HG03565 (cell line): Measurements from ENCODE around the gene TMCC1.
"Not testable (repeated sequence)": the region's sequence is repeated elsewhere in the genome, so short reads cannot be mapped to it uniquely, and the experiment has no call there.

Experiments
- ATAC-seq: cut with Tn5 transposase; IDR thresholded peaks from one replicate; pipeline ENCODE4 v1.9.1; 2021; ENCODE audit warnings: mild to moderate bottlenecking, moderate library complexity; ENCODE audit not compliant: unreplicated experiment

Gene TMCC1

DNA sequence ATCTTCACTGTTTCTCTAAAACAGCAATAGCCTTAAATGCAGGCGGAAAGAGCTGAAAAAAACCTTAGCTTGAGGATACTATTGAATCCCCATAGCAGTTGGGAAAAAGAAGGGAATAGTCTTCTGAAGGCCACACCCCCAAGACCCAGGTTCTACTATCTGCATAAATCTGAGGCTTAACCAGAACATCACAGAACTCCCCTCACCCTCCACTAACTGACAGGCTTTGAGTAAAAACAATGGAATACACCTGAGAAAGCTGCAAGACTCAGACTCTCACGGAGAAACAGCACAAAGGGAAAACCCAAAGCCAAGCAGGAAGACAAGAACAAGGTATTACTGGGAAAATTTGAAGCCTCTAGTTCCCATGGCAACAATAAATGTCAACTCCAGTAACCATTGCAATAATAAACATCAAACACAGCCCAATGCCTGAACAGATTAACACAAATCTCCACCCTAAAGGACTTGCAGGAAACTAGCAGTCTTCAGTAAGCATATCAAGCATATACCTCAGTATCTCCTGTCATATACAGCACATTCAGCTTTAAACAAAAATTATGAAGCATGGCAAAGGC lies 56.4 kb downstream of the TMCC1 start:
- no peak for ATAC-seq

DNA sequence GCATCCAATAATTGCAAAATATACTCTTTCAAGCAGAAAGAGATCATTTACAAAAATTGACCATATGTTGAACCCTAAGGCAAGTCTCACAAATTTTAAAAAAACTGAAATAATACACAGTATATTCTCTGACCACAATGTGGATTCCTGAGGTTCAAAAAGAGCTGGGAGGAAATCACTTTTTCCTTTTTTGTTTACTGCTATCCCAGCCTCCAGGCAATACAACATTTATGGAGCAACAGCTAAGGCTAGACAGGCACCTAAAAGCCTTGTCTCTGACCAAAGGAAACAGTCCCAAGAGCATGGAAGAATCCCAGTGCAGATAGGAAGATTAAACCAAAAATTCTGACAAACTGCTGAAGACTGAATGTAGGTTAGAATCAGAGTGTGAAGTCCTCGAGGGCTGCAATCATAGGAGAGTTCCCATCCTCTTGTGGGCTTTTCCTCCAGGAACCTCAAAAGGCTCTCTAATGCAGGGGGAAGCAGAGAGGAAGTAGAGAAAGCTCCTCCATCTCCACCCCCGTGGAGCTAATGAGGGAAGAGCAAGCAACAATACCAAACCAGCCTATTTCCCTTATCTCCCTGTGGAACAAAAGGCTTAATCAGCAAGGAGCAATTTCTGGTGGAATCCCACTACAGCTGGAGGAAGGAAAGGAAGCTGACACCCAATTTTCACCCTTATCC lies 57.0 kb downstream of the TMCC1 start:
- ATAC-seq: no peak

DNA sequence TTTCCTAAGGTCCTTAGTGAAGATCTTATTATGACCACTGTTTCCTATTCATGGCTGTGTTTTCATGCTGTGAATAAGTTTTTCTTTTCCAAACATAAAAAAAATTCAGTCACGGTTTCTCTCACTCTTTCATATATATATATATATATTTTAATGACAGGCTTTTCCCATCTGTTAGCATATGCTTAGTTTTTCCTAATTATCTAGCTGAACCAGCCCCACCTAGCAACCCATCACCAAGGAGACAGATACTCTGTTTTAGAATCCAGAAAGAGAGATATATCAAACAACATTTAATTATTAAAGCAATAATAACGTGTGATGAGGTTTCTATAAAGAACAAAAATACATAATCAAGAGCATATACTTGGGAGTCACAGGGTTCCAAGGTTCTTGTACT lies 58.3 kb downstream of the TMCC1 start:
- ATAC-seq: no peak

DNA sequence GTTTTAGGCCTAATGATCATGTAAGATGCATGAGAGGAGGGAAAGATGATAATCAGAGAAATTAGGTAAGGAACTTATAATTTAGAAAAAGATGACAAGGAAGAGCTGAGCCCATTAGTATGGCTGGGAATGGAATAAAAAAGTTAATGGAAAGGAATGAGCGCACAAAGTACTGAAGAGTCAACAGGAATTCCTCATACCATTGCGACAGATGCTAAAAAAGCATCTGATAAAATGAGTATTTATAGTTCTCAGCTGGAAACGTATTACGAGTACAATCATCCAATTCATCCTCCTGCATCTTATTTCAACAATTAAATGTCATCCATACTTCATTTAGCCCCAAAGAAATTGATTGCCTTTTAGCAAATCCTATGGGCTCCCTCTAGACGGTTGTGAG lies 58.9 kb downstream of the TMCC1 start:
- no peak for ATAC-seq

DNA sequence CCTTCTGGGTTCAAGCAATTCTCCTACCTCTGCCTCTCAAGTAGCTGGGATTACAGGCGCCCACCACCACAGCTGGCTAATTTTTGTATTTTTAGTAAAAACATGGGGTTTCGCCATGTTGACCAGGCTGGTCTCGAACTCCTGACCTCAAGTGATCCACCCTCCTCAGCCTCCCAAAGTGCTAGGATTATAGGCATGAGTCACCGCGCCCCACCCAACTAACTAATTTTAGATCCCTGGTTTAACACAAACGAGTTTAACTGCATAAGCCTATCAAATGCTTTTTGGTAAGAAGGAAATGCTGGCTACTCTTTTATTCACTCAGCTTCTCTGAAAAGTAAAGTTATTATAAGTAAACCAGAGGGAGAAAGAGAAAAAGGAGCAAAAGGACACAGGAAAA lies 61.6 kb downstream of the TMCC1 start:
- not testable (repeated sequence) for ATAC-seq

DNA sequence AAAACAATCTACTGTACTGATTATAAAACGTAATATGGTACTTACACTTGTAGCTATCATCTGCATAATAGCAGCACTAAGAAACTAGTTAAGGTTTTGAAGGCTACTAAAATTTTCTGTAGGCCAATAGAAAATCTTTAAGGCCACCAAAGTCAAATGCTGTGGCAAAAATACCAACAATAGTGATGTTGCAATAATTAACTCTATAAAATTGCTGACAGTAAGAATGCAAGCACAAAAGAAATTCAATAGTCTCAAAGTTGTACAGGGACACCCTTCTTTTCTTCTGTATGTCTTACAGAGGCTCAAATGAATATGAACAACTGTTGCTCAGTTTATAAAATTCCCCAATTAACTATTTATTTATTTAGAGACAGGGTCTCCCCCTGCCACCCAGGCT lies 62.0 kb downstream of the TMCC1 start:
- no peak for ATAC-seq

DNA sequence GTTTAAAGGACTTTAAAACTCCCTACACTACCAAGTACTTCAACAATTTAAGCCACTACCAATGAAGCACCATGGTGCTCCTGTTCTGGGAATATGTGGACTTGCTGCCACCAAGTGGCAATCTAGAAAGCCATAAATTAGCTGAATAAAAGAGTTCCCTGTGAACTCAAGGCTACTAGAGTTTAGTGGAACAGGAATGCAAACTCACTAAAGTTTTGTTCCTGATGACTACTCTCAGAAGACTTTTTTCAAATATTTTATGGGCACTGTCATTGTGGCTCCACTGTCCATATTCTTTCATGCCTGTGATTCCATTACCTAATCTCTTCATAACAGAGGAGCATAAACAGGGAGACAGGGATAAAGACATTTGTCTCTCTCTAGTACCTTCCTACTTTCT lies 63.9 kb downstream of the TMCC1 start:
- no peak for ATAC-seq

DNA sequence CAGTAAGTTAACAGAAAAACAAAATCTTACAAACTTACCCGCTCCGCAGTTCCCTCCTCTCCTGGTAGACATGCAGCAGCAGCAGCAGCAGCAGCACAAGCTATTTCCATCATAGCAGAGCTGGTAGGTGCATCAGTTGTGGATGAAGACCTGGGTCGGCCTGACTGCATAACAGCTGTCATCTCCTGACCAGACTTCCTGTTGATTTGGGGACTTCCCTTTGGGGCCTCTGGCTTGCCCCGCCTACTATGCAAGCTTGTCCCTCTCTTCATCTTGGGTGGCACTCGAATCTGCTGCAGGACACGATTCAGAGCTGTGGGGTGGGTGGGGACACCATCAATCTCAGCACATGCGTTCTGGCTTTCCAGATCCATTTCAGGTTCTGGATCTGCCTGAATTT lies 65.7 kb downstream of the TMCC1 start:
- peak; percentile 86 for ATAC-seq

DNA sequence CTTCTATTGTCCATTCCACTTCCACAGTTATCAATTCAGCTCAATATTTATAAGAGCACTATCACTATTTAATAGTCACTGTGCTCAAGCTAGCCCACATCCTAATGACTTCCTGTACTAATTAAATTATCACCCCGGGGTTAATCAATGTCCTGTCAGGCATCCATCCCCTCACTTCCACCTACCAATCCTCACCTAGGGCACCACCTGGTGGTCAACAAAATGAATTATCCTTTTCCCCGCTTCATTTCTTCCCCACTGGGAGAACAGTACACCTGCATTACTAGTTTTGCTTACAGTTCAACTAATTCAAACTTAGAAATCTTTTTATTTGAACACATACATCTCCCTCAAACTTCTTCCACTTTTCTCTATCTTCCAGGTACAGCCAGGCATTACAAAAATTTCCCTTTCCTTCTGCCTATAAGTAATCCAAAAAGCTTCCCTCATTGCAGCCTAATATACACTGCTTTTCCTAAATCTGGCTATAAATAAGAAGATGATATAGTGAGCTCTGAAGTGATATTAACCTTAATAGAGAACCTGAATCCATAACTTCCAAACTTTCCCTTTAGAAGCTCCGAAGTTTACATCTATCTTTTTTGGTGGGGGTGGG lies 68.5 kb downstream of the TMCC1 start:
- no peak for ATAC-seq

DNA sequence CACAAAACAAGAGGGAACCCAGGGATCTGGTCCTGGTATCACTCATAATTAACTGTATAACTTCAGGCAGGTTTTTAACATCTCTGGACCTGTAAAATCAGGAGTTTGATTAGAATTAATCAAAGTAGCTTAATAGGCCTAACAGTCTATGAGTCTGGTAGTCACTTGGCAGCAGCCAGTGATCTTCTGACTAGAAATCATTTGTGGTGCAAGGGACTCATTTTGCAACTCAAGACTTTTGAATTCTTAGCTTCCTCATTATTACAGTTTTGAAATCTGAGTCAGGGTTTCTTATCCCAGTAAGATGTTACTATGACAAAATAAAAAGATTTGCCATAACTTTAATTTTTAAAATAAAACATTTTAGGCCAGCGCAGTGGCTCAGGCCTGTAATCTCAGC lies 70.8 kb downstream of the TMCC1 start:
- ATAC-seq: no peak

DNA sequence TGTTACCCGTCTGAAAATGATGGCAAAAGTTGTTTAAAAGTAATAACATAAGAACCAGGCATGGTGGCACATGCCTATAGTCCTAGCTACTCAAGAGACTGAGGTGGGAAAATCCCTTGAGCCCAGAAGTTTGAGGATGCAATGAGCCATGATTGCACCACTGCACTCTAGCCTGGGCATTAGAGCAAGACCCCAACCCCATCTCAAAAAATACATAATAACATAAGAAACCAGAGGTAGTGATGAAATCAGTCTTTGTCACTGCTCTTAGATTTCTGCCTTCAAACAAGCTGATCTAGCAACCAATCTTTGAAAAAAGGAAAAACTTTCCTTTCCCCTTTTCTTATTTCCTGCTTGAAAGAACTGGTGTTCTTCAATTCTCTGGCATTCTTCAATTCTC lies 71.3 kb downstream of the TMCC1 start:
- ATAC-seq: no peak

DNA sequence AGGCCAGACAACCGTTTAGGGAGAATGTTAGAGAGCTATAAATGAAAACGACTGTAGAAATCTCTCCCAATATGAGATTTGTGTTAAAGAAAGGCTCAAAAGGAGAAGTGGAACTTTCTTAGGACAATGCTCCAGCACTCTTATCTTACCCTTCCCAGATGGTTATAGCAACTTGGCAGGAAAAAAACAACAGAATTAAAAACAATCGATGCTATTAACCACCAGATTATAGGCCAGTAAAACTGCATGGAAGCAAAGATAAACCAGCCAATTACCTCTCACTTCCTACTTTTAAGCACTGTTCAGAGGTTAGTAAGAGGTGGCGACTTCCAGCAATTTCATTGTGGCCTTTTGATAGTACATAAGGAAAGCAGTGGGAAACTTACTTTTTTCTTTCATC lies 72.9 kb downstream of the TMCC1 start:
- no peak for ATAC-seq

DNA sequence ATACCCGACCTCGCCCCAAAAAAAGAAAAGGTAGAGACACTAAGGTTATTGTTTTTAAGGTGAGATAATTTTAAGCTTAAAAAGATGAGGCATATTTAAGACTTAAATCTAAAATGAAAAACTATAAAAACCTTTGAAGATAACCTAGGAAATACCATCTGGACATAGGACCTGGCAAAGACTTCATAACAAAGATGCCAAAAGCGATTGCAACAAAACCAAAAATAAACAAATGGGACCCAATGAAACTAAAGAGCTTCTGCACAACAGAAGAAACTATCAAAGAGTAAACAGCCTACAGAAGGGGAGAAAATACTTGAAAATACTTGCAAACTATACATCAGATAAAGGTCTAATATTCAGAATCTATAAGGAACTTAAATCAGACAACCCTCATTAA lies 80.9 kb downstream of the TMCC1 start:
- ATAC-seq: no peak

DNA sequence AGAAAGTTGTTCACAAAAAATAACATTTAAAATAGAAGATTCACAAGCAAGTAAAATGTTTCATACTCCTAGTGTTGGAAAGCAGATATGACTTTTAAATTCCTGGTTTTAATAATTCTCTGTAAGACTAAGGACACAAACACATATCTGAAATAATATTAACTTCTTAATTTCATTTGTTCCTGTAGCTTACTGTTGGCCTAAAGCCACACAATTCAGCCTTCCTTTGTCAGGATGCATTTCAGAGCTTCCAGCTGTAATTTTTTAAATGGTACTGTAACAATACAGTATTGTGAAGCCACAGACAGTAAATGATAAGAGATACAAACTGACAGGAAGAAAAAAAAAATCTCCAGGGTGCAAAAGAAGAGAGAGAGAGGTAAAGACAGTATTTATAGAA lies 84.2 kb downstream of the TMCC1 start:
- no peak for ATAC-seq

DNA sequence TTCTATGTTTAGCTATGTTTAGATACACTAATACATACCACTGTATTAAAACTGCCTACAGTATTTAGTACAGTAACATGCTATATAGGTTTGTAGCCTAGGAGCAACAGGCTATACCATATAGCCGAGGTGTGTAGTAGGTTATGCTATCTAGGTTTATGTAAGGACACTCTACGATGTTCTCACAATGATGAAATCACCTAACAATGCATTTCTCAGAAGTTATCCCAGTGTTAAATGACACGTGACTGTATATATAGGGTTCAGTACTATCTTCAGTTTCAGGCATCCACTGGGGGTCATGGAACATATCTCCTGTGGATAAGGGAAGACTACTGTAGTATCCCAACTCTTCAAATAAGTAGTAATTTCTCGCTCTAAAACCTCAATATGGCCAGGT lies 97.4 kb downstream of the TMCC1 start:
- ATAC-seq: no peak

DNA sequence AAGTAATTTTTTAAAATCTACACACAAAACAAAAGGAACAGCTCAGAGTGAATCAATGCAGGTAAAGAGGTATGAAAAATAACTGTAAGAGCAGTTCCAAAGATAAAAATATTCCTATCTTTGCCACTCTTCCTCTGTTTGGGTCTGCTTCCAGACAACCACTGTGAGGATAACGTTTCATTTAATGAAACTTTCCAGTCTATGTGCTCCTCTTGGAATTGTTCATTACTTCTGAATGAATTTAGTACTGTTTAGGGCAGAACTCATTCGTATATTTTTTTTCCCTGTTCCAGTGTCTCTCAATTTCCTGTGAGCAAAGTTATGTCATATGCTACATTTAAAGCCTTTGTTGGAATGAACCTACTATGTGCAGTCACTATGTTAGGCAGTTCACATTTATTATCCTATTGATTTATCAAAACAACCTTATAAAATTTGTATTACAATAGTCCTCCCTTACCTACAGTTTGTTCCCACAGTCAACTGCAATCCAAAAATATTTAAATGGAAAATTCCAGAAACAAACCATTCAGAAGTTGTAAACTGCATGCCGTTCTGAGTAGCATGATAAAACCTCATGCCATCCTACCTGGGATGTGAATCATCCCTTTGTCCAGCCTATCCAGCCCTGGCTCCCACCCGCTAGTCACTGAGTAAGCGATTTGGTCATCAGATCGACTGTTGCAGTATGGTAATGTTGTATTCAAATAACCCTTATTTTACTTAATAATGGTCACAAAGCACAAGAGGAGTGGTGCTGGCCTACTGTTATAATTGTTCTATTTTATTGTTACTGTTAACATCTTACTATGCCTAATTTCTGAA lies 98.1 kb downstream of the TMCC1 start:
- no peak for ATAC-seq

DNA sequence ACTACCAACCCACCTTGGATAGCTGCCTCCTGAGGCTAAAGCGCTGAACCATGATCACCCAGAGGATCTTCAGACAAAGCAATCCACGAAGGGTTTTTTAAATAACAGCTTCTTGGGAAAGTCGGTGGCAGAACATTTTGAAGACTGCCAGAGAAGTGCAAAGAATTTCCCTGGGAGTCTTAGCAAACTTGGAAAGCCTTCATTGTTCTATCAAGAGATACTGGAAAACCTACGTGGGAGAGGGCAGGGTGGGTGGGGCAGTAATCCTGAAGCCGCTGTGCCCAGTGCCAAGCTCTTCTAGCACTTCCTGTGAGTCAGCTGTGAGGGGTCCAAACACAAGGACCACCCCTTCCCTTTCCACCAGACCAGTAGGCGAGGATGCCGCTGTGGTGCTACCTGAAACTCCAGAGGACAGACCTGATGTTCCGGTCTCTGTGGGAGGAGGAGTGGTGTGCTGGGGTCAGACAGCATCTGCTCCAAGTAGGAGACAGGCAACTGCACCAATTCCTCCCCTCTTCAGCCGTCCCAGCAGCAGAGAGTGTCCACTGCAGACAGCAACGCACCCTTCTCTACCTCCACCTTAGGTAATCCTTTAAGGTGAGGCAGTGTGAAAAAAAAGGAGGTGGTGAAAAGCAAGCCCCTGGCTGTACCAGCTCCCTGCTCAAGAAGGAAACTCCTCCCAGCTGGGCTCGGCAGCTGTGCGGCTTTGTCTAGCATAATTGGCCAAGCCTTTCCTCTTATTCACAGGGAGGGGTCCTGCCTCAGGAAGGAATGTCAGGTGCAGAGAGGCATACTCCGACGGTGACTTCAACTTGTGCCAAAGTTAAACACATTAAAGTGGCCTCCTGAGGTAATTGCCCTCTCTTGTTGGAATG lies 99.0 kb downstream of the TMCC1 start:
- no peak for ATAC-seq

DNA sequence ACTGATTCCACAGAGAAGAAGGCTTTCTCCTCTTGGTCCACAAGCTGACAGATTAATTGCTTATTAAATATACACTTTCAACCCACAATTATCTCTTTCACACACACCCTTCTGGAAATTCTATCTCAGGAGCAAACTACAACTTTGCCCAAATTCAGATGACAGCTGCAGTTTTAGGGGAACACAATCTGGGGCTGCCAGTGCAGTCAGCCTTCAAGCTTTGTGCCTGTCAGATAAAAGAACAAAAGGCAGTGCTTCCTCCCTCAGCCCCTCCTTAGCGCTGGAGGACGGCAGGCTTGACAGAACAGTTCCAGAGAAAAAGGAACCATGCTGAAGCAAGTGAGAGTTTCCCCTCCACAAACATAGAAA lies 99.6 kb downstream of the TMCC1 start:
- no peak for ATAC-seq

DNA sequence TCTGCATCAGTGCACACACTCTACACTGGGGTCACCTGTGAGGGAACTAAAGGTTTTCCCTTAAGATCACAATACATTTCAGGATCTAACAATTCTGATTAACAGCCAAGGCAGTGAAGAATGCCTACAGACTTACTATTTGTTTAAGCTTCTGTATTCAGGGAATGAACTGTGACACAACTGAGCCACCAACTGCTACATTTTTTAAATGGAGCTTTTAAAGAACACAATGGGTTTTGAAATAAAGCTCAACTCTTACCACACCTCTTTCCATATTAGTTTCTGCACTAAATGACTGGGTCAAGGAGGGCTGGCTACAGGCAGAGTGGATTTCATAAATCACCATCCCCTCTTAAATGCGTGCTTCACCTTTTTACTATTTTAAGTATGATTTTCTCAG lies 100.2 kb downstream of the TMCC1 start:
- no peak for ATAC-seq

DNA sequence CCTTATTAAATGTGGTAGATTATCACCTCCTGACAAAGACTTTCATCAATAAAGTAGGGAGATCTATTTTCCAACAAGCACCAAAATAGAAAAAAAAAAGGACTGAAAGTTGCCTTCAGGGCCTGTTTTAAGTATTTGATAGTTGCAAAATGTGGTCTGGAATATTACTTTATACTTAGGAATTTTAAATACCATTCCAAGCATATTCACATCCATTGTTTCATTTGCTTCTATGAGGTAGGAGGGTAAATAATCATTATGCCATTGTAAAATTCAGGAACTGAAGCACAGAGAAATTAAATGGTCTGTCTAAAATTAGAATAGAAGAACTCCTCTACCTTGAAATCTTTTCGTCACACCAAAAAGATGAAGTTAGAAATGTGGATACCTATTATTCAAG lies 110.0 kb downstream of the TMCC1 start:
- no peak for ATAC-seq

DNA sequence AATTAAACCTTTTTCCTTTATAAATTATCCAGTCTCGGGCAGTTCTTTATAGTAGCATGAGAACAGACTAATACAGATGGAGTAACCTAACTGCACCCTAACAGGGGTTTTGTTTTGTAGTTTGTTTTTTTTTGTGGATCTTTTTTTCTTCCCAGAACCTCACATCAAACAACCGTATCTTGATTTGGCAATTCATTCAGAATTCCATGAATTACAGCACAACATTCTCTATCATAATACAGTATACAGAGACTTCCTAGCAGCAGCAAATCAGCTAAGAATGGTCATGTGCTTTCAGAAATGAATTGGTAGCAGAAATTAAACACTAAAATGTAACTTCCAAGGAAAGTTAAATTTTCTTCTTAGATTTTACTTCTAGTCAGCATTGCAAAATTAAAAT lies 114.6 kb downstream of the TMCC1 start:
- ATAC-seq: no peak
